Medulla oblongata (tissue), 1 donor: Measurements from ENCODE around the gene RNF114.

Experiments
- DNase-seq: peaks from one replicate; pipeline ENCODE4 v3.0.0-alpha.2; 2015; ENCODE audit errors: extremely low spot score

Gene RNF114

GRCh38 chr20:49904440-49905214 is 31.6 kb upstream of the RNF114 start:
- DNase-seq: no peak

GRCh38 chr20:49905415-49906091 is 30.6 kb upstream of the RNF114 start:
- DNase-seq: no peak

GRCh38 chr20:49906101-49906604 is 30.0 kb upstream of the RNF114 start:
- no peak for DNase-seq

GRCh38 chr20:49906615-49907154 is 29.5 kb upstream of the RNF114 start:
- DNase-seq: no peak

GRCh38 chr20:49907405-49908257 is 28.6 kb upstream of the RNF114 start:
- DNase-seq: no peak

GRCh38 chr20:49908258-49908565 is 28.0 kb upstream of the RNF114 start:
- DNase-seq: no peak

GRCh38 chr20:49909499-49910339 is 26.5 kb upstream of the RNF114 start:
- peak; percentile 77 for DNase-seq

- no peak for DNase-seq
Observed at GRCh38 chr20:49910340-49910706, 25.9 kb upstream of the RNF114 start.

- DNase-seq: peak; percentile 81
Observed at GRCh38 chr20:49913399-49914047, 22.7 kb upstream of the RNF114 start.

- DNase-seq: peak; percentile 48
Observed at GRCh38 chr20:49914310-49915117, 21.7 kb upstream of the RNF114 start.

GRCh38 chr20:49915118-49915379 is 21.1 kb upstream of the RNF114 start:
- no peak for DNase-seq

GRCh38 chr20:49915380-49916145 is 20.6 kb upstream of the RNF114 start, which contains the start of gene SPATA2:
Gene SPATA2 (minus strand): TSS chr20:49915529. CDS start chr20:49908490, 7,039 bp downstream.
- peak; percentile 96 for DNase-seq

GRCh38 chr20:49916146-49917002 is 19.8 kb upstream of the RNF114 start:
- DNase-seq: no peak

GRCh38 chr20:49918446-49918845 is 17.8 kb upstream of the RNF114 start:
- no peak for DNase-seq

- no peak for DNase-seq
Observed at GRCh38 chr20:49919009-49919408, 17.2 kb upstream of the RNF114 start.

- no peak for DNase-seq
Observed at GRCh38 chr20:49919461-49919860, 16.7 kb upstream of the RNF114 start.

- no peak for DNase-seq
Observed at GRCh38 chr20:49924247-49924646, 11.9 kb upstream of the RNF114 start.

- no peak for DNase-seq
Observed at GRCh38 chr20:49925901-49926454, 10.2 kb upstream of the RNF114 start.
